ENCODE measurements around the gene ODAM. TPM values are rescaled to one million over a fixed set of nuclear protein-coding genes. Genes with fewer than 3 reads are reported as not detected.

Gene ODAM
- not detected in 2 replicates for total RNA-seq

GRCh38 chr4:70195425-70195824 lies at the start of gene ODAM:
Gene ODAM, plus strand, starts transcription at chr4:70195725. Its CDS starts 819 bp downstream, at chr4:70196544.

GRCh38 chr4:70153937-70154336 lies 41.6 kb upstream of the ODAM start, which contains the start of gene PRR27:
Gene PRR27, plus strand, starts transcription at chr4:70154237. Its CDS starts 139 bp downstream, at chr4:70154376.

DNA sequence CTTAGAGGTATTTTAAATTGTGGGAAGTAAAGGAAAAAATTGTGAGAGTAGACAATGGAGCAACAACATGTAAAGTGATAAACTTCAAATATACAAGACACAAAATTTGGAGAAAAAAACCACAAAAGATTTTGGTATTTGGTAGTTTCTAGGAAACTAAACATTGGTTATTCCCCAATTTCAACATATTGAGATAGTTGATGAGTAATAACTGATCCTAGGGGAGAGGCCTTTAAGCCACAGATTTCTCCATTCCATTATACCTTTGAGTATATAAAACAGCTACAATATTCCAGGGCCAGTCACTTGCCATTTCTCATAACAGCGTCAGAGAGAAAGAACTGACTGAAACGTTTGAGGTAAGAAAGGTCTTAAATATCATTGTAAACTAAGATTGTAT lies 30.3 kb downstream of the ODAM start, which contains the start of gene FDCSP:
Gene FDCSP, plus strand, starts transcription at position 301 of the 400 bp plus-strand sequence. CDS start 5,071 bp downstream, outside the sequence.

GRCh38 chr4:70242297-70242696 lies 46.8 kb downstream of the ODAM start, which contains the start of gene CSN3:
Gene CSN3, plus strand, starts transcription at chr4:70242597. Its CDS starts 2,223 bp downstream, at chr4:70244820.

Other genes with a start within 250 kb of the ODAM start
- not detected in 2 replicates for gene CSN2, start 230.0 kb upstream of the ODAM start, total RNA-seq
- not detected in 2 replicates for gene STATH, start 199.8 kb upstream of the ODAM start, total RNA-seq
- not detected in 2 replicates for gene HTN3, start 167.3 kb upstream of the ODAM start, total RNA-seq
- not detected in 2 replicates for gene HTN1, start 145.3 kb upstream of the ODAM start, total RNA-seq
- not detected in 2 replicates for gene PRR27, start 41.5 kb upstream of the ODAM start, total RNA-seq
- not detected in 2 replicates for gene FDCSP, start 30.4 kb downstream of the ODAM start, total RNA-seq
- not detected in 2 replicates for gene CSN3, start 46.9 kb downstream of the ODAM start, total RNA-seq
- gene CABS1, start 139.3 kb downstream of the ODAM start, total RNA-seq, result not detected in 2 replicates
- not detected in 2 replicates for gene SMR3A, start 165.0 kb downstream of the ODAM start, total RNA-seq
- gene SMR3B, start 187.4 kb downstream of the ODAM start, total RNA-seq, result not detected in 2 replicates
- gene OPRPN, start 202.2 kb downstream of the ODAM start, total RNA-seq, result not detected in 2 replicates

Measured in airway epithelial cell (primary cell).